Thoracic aorta (tissue), 2 donors: ENCODE data around the gene SASH3. TPM values are rescaled to one million over a fixed set of nuclear protein-coding genes. Genes with fewer than 3 reads are reported as not detected.

Experiments used
- ATAC-seq: fragments of 150-250 bp; one replicate; pipeline ENCODE4 v1.8.0; 2017; ENCODE audit warnings: low read depth; ENCODE audit not compliant: insufficient number of reproducible peaks, low FRiP score
- DNase-seq: peaks from one replicate; pipeline ENCODE4 v3.0.0-alpha.2; 2020; ENCODE audit warnings: low spot score
- H3K27ac ChIP-seq, 2 donors: fragments of 200-600 bp; sonication (generic); 1 replicate in 1 of 2; 2 replicates in 1 of 2; pipeline ENCODE4 v1.5.1; 2016; ENCODE audit warnings: mild to moderate bottlenecking in 2 of 2, moderate library complexity in 2 of 2
- H3K27me3 ChIP-seq: fragments of 200-600 bp; sonication (generic); replicated peaks from 2 replicates; pipeline ENCODE4 v1.6.0; 2016; ENCODE audit warnings: mild to moderate bottlenecking; ENCODE audit not compliant: insufficient read depth
- H3K36me3 ChIP-seq: fragments of 200-600 bp; sonication (generic); one replicate; pipeline ENCODE4 v1.5.1; 2016
- H3K4me1 ChIP-seq, 2 donors: fragments of 200-600 bp; sonication (generic); 1 replicate in 1 of 2; 2 replicates in 1 of 2; pipeline versions ENCODE4 v1.5.1 to v1.6.0; 2016; ENCODE audit warnings: low read depth in 2 of 2, mild to moderate bottlenecking in 1 of 2; ENCODE audit not compliant: control insufficient read depth in 1 of 2
- H3K4me3 ChIP-seq: fragments of 200-600 bp; sonication (generic); 2 replicates; pipeline ENCODE4 v1.5.1; 2016; ENCODE audit warnings: mild to moderate bottlenecking
- H3K9me3 ChIP-seq: fragments of 200-600 bp; sonication (generic); 2 replicates; pipeline ENCODE4 v1.5.1; 2016
- CTCF ChIP-seq: fragments of 200-600 bp; sonication (generic); IDR thresholded peaks from one replicate; pipeline ENCODE4 v1.5.1; 2019; ENCODE audit warnings: antibody characterized with exemption
- total RNA-seq, 2 donors: library from RNA; depleted of rRNA; stranded (reverse); fragments of >200 nt; gene quantifications; one replicate each; pipeline versions ENCODE4 v1.1.0 to v1.2.3, GENCODE V29; 2016

Gene SASH3
- total RNA-seq, 2 donors from 2014 or later, result 12.4 to 16.2 TPM

- Histone ChIP-seq H3K27ac (no peak overlapping the region), H3K4me1 (no peaks in the 10 kb centered on the region), H3K4me3 (no peak overlapping the region), H3K36me3 (peaks cover 3% of the 10 kb centered on the region), H3K27me3 (no peaks in the 10 kb centered on the region), H3K9me3 (no peaks in the 10 kb centered on the region)
- no peak for TF ChIP-seq CTCF
- DNase-seq, result no peak
- no peak for ATAC-seq
Measured at GRCh38 chrX:129800186-129800585, 20.4 kb downstream of the SASH3 start.

- no peak overlapping the region for H3K27ac ChIP-seq
- H3K9me3 ChIP-seq, result no peaks in the 10 kb centered on the region
- no peak for TF ChIP-seq CTCF
- no peak overlapping the region for H3K4me3 ChIP-seq
- peaks cover 3% of the 10 kb centered on the region for H3K36me3 ChIP-seq
- H3K27me3 ChIP-seq, result no peaks in the 10 kb centered on the region
- ATAC-seq (no peak), DNase-seq (no peak)
- no peaks in the 10 kb centered on the region for H3K4me1 ChIP-seq
Measured at GRCh38 chrX:129802863-129803262, 23.1 kb downstream of the SASH3 start.

- Histone ChIP-seq H3K36me3 (peaks cover 3% of the 10 kb centered on the region), H3K27me3 (no peaks in the 10 kb centered on the region), H3K27ac (no peak overlapping the region), H3K4me1 (no peaks in the 10 kb centered on the region), H3K9me3 (no peaks in the 10 kb centered on the region), H3K4me3 (no peak overlapping the region)
- TF ChIP-seq CTCF, result no peak
- DNase-seq, result no peak
- ATAC-seq, result no peak
Measured at GRCh38 chrX:129804806-129805205, 25.1 kb downstream of the SASH3 start.

GRCh38 chrX:129808158-129808828 lies 28.5 kb downstream of the SASH3 start:
- peaks cover 3% of the 10 kb centered on the region for H3K36me3 ChIP-seq
- no peak for ATAC-seq
- H3K9me3 ChIP-seq, result no peaks in the 10 kb centered on the region
- no peak for TF ChIP-seq CTCF
- no peaks in the 10 kb centered on the region for H3K4me1 ChIP-seq
- H3K4me3 ChIP-seq, result no peak overlapping the region
- no peak overlapping the region for H3K27ac ChIP-seq
- H3K27me3 ChIP-seq, result no peaks in the 10 kb centered on the region
- no peak for DNase-seq

GRCh38 chrX:129808829-129809796 lies 29.4 kb downstream of the SASH3 start:
- Histone ChIP-seq H3K4me3 (no peak overlapping the region), H3K27me3 (no peaks in the 10 kb centered on the region), H3K4me1 (no peaks in the 10 kb centered on the region), H3K27ac (no peak overlapping the region), H3K9me3 (no peaks in the 10 kb centered on the region), H3K36me3 (peaks cover 3% of the 10 kb centered on the region)
- no peak for TF ChIP-seq CTCF
- DNase-seq (no peak), ATAC-seq (no peak)
